HepG2 (cell line): ENCODE results near the gene C4orf33. TPM values are rescaled to one million over a fixed set of nuclear protein-coding genes. Genes with fewer than 3 reads are reported as not detected.

Source experiments
- ATAC-seq: fragments of 200-7000 bp; cut with Tn5 transposase; 3 replicates; pipeline ENCODE4 v1.9.1; 2020; ENCODE audit warnings: mild to moderate bottlenecking, moderate library complexity
- BruUV-seq: library from RNA; stranded (reverse); fragments of 400-500 nt; replicated peaks from 2 replicates; lab custom pipeline; 2021; lab: Mats Ljungman, UMichigan
- CTCF ChIA-PET: fragments of 300-600 bp; formaldehyde crosslinking; extraction: SDS; loops from one replicate; lab custom pipeline; 2021; ENCODE audit warnings: low total read pairs, inconsistent platforms, low intra/inter-chr PET ratio; lab: Yijun Ruan, JAX
- POLR2A ChIA-PET: fragments of 350-600 bp; sonication (Branson Sonifier 250); formaldehyde crosslinking; loops from one replicate; lab custom pipeline; 2020; ENCODE audit warnings: antibody characterized with exemption, inconsistent platforms; lab: Yijun Ruan, JAX
- DNase-seq: peaks from one replicate; pipeline ENCODE4 v3.0.0-alpha.2; 2015; ENCODE audit warnings: low spot score
- FAIRE-seq: peaks from 3 replicates; lab custom pipeline; 2011; peaks lifted over from hg19 to GRCh38; lab: Jason Lieb, UNC
- H2AFZ ChIP-seq: one replicate; pipeline ENCODE4 v1.6.1; 2011; ENCODE audit warnings: low read length, inconsistent platforms
- H3K27ac ChIP-seq: fragments of 300-600 bp; 3 replicates; pipeline ENCODE4 v1.8.0; 2011; ENCODE audit warnings: mixed run types, mild to moderate bottlenecking, mixed read lengths, low read length, inconsistent platforms; ENCODE audit not compliant: insufficient read depth; ENCODE audit errors: extremely low read length
- H3K27me3 ChIP-seq, 2 experiments: fragments of 200-600 bp in 1 of 2; 2 replicates in 1 of 2; 3 replicates in 1 of 2; pipeline versions ENCODE4 v1.6.0 to v1.8.0; 2011; ENCODE audit warnings: low read length in 2 of 2, mild to moderate bottlenecking in 2 of 2, moderate library complexity in 2 of 2, inconsistent platforms in 1 of 2; ENCODE audit not compliant: insufficient read depth in 2 of 2, control insufficient read depth in 1 of 2
- H3K36me3 ChIP-seq, 2 experiments: fragments of 200-600 bp in 1 of 2; replicated peaks in 1 of 2; 2 replicates in 1 of 2; 3 replicates in 1 of 2; pipeline versions ENCODE4 v1.5.1 to v1.8.0; 2011; ENCODE audit warnings: low read length in 2 of 2, inconsistent platforms in 1 of 2; ENCODE audit not compliant: insufficient read depth in 2 of 2, control insufficient read depth in 1 of 2
- H3K4me1 ChIP-seq: 2 replicates; pipeline ENCODE4 v1.5.1; 2012; ENCODE audit warnings: low read length, inconsistent platforms; ENCODE audit not compliant: insufficient read depth
- H3K4me2 ChIP-seq: 2 replicates; pipeline ENCODE4 v1.6.0; 2011; ENCODE audit warnings: low read depth, low read length, inconsistent platforms
- H3K4me3 ChIP-seq, 3 experiments: fragments of 200-600 bp in 1 of 3; sonication (generic), shearing (Covaris generic) in 1 of 3; replicated peaks in 1 of 3; 2 replicates each; pipeline ENCODE4 v1.5.1; 2011 to 2016; ENCODE audit warnings: low read length in 3 of 3, inconsistent platforms in 2 of 3, low read depth in 2 of 3, mild to moderate bottlenecking in 2 of 3, control low read depth in 1 of 3, mixed read lengths in 1 of 3; ENCODE audit not compliant: insufficient read depth in 1 of 3
- H3K79me2 ChIP-seq: one replicate; pipeline ENCODE4 v1.6.1; 2011; ENCODE audit warnings: low read length, inconsistent platforms; ENCODE audit not compliant: insufficient read depth
- H3K9ac ChIP-seq: 2 replicates; pipeline ENCODE4 v1.6.0; 2011; ENCODE audit warnings: mild to moderate bottlenecking, low read depth, low read length, inconsistent platforms; ENCODE audit not compliant: insufficient read depth
- H3K9me3 ChIP-seq: 2 replicates; pipeline ENCODE4 v1.5.1; 2012; ENCODE audit warnings: mild to moderate bottlenecking, low read length
- H4K20me1 ChIP-seq: 2 replicates; pipeline ENCODE4 v1.6.0; 2011; ENCODE audit warnings: inconsistent platforms, mild to moderate bottlenecking, low read length, moderate library complexity; ENCODE audit not compliant: insufficient read depth
- ADNP ChIP-seq: sonication (generic); formaldehyde crosslinking; IDR thresholded peaks from 2 replicates; pipeline ENCODE4 v1.4.0; 2020; ENCODE audit warnings: missing genetic modification reagents
- DPF2 ChIP-seq: sonication (generic); formaldehyde crosslinking; IDR thresholded peaks from 2 replicates; pipeline ENCODE4 v1.4.0; 2020; ENCODE audit warnings: mild to moderate bottlenecking, low read depth, missing genetic modification reagents, borderline replicate concordance
- FOXP4 ChIP-seq: sonication (generic); formaldehyde crosslinking; IDR thresholded peaks from 2 replicates; pipeline ENCODE4 v1.4.0; 2020; ENCODE audit warnings: missing genetic modification reagents
- KAT8 ChIP-seq: IDR thresholded peaks from 2 replicates; pipeline ENCODE4 v1.6.1; 2016; ENCODE audit warnings: missing genetic modification reagents, missing compliant biosample characterization
- KDM1A ChIP-seq: IDR thresholded peaks from 2 replicates; pipeline ENCODE4 v1.6.1; 2016; ENCODE audit warnings: missing compliant biosample characterization
- KLF9 ChIP-seq: IDR thresholded peaks from 2 replicates; pipeline ENCODE4 v1.6.1; 2016; ENCODE audit warnings: low read depth
- RORA ChIP-seq: sonication (generic); formaldehyde crosslinking; IDR thresholded peaks from 2 replicates; pipeline ENCODE4 v1.5.0; 2020; ENCODE audit warnings: mild to moderate bottlenecking, missing genetic modification reagents, moderate library complexity
- THYN1 ChIP-seq: sonication (generic); formaldehyde crosslinking; IDR thresholded peaks from 2 replicates; pipeline ENCODE4 v1.8.1; 2023; ENCODE audit warnings: low read depth, mild to moderate bottlenecking, moderate library complexity, missing genetic modification reagents, borderline replicate concordance
- ZBED4 ChIP-seq: sonication (generic); formaldehyde crosslinking; IDR thresholded peaks from 2 replicates; pipeline ENCODE4 v1.4.0; 2020; ENCODE audit warnings: missing genetic modification reagents, borderline replicate concordance
- ZBTB3 ChIP-seq: sonication (generic); formaldehyde crosslinking; IDR thresholded peaks from 2 replicates; pipeline ENCODE4 v1.4.0; 2020; ENCODE audit warnings: low read depth, mild to moderate bottlenecking, moderate library complexity, missing genetic modification reagents, borderline replicate concordance
- ZBTB4 ChIP-seq: sonication (generic); formaldehyde crosslinking; IDR thresholded peaks from 2 replicates; pipeline ENCODE4 v1.4.0; 2020; ENCODE audit warnings: missing genetic modification reagents, mild to moderate bottlenecking, borderline replicate concordance
- WGBS: methylation state at CpG from one replicate; pipeline ENCODE4 v1.1.6; 2017; ENCODE audit warnings: low lambda C conversion rate; 5-methylcytosine and 5-hydroxymethylcytosine counted together
- in situ Hi-C: cut with HindIII; loops from 2 replicates; pipeline ENCODE4 v1.10.0; 2017; ENCODE audit warnings: low pct_unique_long_range_greater_than_20kb; ENCODE audit not compliant: extremely low pct_ligation_motif_present
- intact Hi-C: fragments of 100-400 bp; cut with micrococcal nuclease; formaldehyde crosslinking; loops from one replicate; pipeline ENCODE4 v1.10.0; 2022; ENCODE audit not compliant: unreplicated experiment
- polyA plus RNA-seq, 8 experiments: library from polyadenylated mRNA; depleted of rRNA in 3 of 8; stranded (reverse) in 7 of 8; unstranded in 1 of 8; fragments of >200 nt; fragmentation: Illumina TruSeq in 4 of 8; extraction: Trizol in 4 of 8; gene quantifications; 2 replicates each; pipeline versions ENCODE4 v1.2.1 to v1.2.3, GENCODE V29; 2011 to 2016; ENCODE audit warnings: low read depth in 4 of 8, missing spikeins in 1 of 8, mixed read lengths in 1 of 8; ENCODE audit not compliant: insufficient read depth in 1 of 8
- total RNA-seq, 5 experiments: library from RNA; depleted of rRNA; stranded (reverse); fragments of >200 nt; fragmentation: Illumina TruSeq; extraction: Trizol; gene quantifications; 2 replicates each; pipeline ENCODE4 v1.2.3, GENCODE V29; 2016; ENCODE audit warnings: low read depth in 1 of 5
- TF ChIP-seq, protein P1 (sequence below): sonication (generic); formaldehyde crosslinking; IDR thresholded peaks from 2 replicates; pipeline ENCODE4 v1.9.0; 2021; ENCODE audit warnings: missing genetic modification reagents, mild to moderate bottlenecking, borderline replicate concordance
- TF ChIP-seq, protein P2 (sequence below): sonication (generic); formaldehyde crosslinking; IDR thresholded peaks from 2 replicates; pipeline ENCODE4 v1.8.1; 2023; ENCODE audit warnings: missing genetic modification reagents, mild to moderate bottlenecking, borderline replicate concordance

The C4orf33 gene
- total and polyA plus RNA-seq, 2 of the 13 experiments (the other 11 are each of a cell fraction or from before 2014, with no cell fraction given), result 2.8 to 3.3 TPM

DNA sequence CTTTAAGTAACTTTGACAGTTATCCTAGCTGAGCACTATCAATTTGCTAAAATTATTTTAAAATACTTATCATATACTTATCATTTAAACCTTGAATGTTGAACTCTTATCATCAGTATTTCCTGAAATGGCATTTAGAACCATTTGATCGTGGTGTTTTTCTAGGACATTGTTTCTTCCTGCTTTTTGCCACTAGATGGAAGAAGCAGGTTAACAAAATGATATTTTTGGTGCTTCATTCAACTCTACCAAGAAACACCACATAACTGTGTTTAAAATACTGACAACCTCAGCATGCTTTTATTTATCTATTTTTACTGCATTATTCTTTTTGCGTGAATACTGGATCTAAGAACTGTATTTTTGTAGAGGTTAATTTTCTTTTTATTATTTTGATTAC, 44.6 kb downstream of the C4orf33 start:
- no peak overlapping the region for H3K4me2 ChIP-seq
- H4K20me1 ChIP-seq, result no peaks in the 10 kb centered on the region
- FAIRE-seq (no peak), ATAC-seq (no peak), DNase-seq (no peak)
- BruUV-seq, result no TSS peak
- H3K9me3 ChIP-seq, result no peaks in the 10 kb centered on the region
- no peak overlapping the region for H2AFZ ChIP-seq
- H3K79me2 ChIP-seq, result no peaks in the 10 kb centered on the region
- H3K4me3 ChIP-seq, result no peak overlapping the region
- peaks cover 0 to 9% of the 10 kb centered on the region in 2 experiments; a peak in 2 of 5 replicates for H3K27me3 ChIP-seq
- WGBS, result 14% methylated on average over 2 of the region's 2 CpGs
- no peak overlapping the region for H3K9ac ChIP-seq
- TF ChIP-seq ZBED4 (CRISPR knock-in tag) (no peak), RORA (CRISPR knock-in tag) (no peak), FOXP4 (CRISPR knock-in tag) (no peak), ZBTB4 (CRISPR knock-in tag) (no peak), ADNP (CRISPR knock-in tag) (no peak), DPF2 (CRISPR knock-in tag) (no peak), KAT8 (CRISPR knock-in tag) (no peak), KDM1A (no peak), KLF9 (CRISPR knock-in tag) (no peak), ZBTB3 (CRISPR knock-in tag) (no peak), THYN1 (CRISPR knock-in tag) (no peak)
- TF ChIP-seq, protein P1, sequence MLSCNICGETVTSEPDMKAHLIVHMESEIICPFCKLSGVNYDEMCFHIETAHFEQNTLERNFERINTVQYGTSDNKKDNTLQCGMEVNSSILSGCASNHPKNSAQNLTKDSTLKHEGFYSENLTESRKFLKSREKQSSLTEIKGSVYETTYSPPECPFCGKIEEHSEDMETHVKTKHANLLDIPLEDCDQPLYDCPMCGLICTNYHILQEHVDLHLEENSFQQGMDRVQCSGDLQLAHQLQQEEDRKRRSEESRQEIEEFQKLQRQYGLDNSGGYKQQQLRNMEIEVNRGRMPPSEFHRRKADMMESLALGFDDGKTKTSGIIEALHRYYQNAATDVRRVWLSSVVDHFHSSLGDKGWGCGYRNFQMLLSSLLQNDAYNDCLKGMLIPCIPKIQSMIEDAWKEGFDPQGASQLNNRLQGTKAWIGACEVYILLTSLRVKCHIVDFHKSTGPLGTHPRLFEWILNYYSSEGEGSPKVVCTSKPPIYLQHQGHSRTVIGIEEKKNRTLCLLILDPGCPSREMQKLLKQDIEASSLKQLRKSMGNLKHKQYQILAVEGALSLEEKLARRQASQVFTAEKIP (CRISPR knock-in tag), result no peak
- TF ChIP-seq, protein P2, sequence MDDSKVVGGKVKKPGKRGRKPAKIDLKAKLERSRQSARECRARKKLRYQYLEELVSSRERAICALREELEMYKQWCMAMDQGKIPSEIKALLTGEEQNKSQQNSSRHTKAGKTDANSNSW, result no peak
- intact Hi-C loops (no loop called here), in situ Hi-C loops (no loop called here)
- no peaks in the 10 kb centered on the region for H3K36me3 ChIP-seq
- no peak overlapping the region for H3K27ac ChIP-seq
- no peaks in the 10 kb centered on the region for H3K4me1 ChIP-seq
- CTCF ChIA-PET, result no interaction called here
- POLR2A ChIA-PET, result no interaction called here
